Hepatocyte (in vitro differentiated cells): ENCODE results near the gene EHBP1. TPM values are rescaled to one million over a fixed set of nuclear protein-coding genes. Genes with fewer than 3 reads are reported as not detected.

Source experiments
- DNase-seq: peaks from one replicate; pipeline ENCODE4 v3.0.0-alpha.2; 2016; ENCODE audit warnings: low spot score
- H2AFZ ChIP-seq: fragments of 200-600 bp; sonication (generic); 2 replicates; pipeline ENCODE4 v1.6.0; 2016; ENCODE audit warnings: antibody characterized with exemption, mild to moderate bottlenecking
- H3K27ac ChIP-seq: fragments of 200-600 bp; sonication (generic); 2 replicates; pipeline ENCODE4 v1.5.1; 2016; ENCODE audit warnings: mild to moderate bottlenecking
- H3K27me3 ChIP-seq: fragments of 200-600 bp; sonication (generic); 2 replicates; pipeline ENCODE4 v1.6.1; 2016
- H3K36me3 ChIP-seq: fragments of 200-600 bp; sonication (generic); replicated peaks from 2 replicates; pipeline ENCODE4 v1.5.1; 2016; ENCODE audit warnings: low read depth; ENCODE audit not compliant: insufficient read depth
- H3K4me1 ChIP-seq: fragments of 200-600 bp; sonication (generic); 2 replicates; pipeline ENCODE4 v1.5.1; 2016; ENCODE audit warnings: mild to moderate bottlenecking, moderate library complexity; ENCODE audit not compliant: insufficient read depth
- H3K4me2 ChIP-seq: fragments of 200-600 bp; sonication (generic); 2 replicates; pipeline ENCODE4 v1.6.0; 2016
- H3K4me3 ChIP-seq: fragments of 200-600 bp; sonication (generic); 2 replicates; pipeline ENCODE4 v1.5.1; 2016; ENCODE audit warnings: mild to moderate bottlenecking
- H3K79me2 ChIP-seq: fragments of 200-600 bp; sonication (generic); 2 replicates; pipeline ENCODE4 v1.6.0; 2017; ENCODE audit warnings: mild to moderate bottlenecking
- H3K9me2 ChIP-seq: fragments of 200-600 bp; sonication (generic); replicated peaks from 2 replicates; pipeline ENCODE4 v1.6.0; 2017; ENCODE audit warnings: mild to moderate bottlenecking; ENCODE audit not compliant: insufficient read depth
- H3K9me3 ChIP-seq: fragments of 200-600 bp; sonication (generic); 2 replicates; pipeline ENCODE4 v1.5.1; 2016; ENCODE audit warnings: low read depth, mild to moderate bottlenecking
- H4K20me1 ChIP-seq: fragments of 200-600 bp; sonication (generic); 2 replicates; pipeline ENCODE4 v1.6.0; 2016; ENCODE audit warnings: mild to moderate bottlenecking; ENCODE audit not compliant: insufficient read depth, poor library complexity, severe bottlenecking
- EZH2 ChIP-seq: fragments of 200-600 bp; sonication (generic); IDR thresholded peaks from 2 replicates; pipeline ENCODE4 v1.6.1; 2016; ENCODE audit warnings: antibody characterized with exemption, mild to moderate bottlenecking, borderline replicate concordance
- EZH2phosphoT487 ChIP-seq: fragments of 200-600 bp; sonication (generic); IDR thresholded peaks from one replicate; pipeline ENCODE4 v1.6.1; 2018; ENCODE audit warnings: antibody characterized with exemption, mild to moderate bottlenecking, low read depth, moderate library complexity; ENCODE audit not compliant: unreplicated experiment, severe bottlenecking
- WGBS: methylation state at CpG from one replicate; pipeline ENCODE4 v1.1.6; 2016; ENCODE audit warnings: low lambda C conversion rate; ENCODE audit errors: missing lambda C conversion rate; 5-methylcytosine and 5-hydroxymethylcytosine counted together
- polyA plus RNA-seq: library from polyadenylated mRNA; unstranded; fragments of >200 nt; fragmentation: Nextera tagmentation; extraction: Ambion mirVana; gene quantifications from 2 replicates; pipeline ENCODE4 v1.2.1, GENCODE V29; 2016
- total RNA-seq: library from RNA; depleted of rRNA; stranded (reverse); fragments of >200 nt; gene quantifications from 2 replicates; pipeline ENCODE4 v1.2.3, GENCODE V29; 2014
- TF ChIP-seq, protein P1 (sequence below): fragments of 200-600 bp; sonication (generic); IDR thresholded peaks from 2 replicates; pipeline ENCODE4 v1.5.1; 2016; ENCODE audit warnings: antibody characterized with exemption, mild to moderate bottlenecking; ENCODE audit not compliant: poor library complexity

Gene EHBP1
- total and polyA plus RNA-seq, 2 experiments from 2014 or later = 11.4 to 34.6 TPM

DNA sequence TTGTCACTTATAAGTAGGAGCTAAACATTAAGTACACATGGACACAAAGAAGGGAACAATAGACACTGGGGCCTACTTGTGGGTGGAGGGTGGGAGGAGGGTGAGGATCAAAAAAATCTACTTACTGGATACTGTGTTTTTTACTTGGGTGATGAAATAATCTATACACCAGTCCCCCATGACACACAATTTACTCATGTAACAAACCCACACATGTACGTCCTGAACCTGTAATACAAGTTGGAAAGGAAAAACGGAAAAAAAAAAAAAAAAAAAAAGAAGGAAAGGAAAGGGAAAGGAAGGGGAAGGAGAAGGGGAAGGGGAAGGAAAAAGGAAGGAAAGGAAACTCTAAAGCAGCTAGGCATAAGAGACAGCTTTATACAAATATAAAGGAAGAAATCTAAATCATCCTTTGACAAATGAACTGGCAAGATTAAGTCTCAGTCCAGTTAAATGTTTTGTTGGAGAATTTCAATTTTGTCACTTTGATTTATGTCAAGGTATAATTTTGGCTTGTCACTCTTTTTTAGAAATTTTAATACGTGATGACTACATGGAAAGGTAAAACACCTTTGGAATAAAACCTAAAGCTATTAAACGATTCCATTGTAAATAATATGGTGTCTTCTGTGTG, 175.8 kb downstream of the EHBP1 start:
- H3K9me2 ChIP-seq = no peaks in the 10 kb centered on the region
- H4K20me1 ChIP-seq = no peaks in the 10 kb centered on the region
- TF ChIP-seq EZH2 (no peak), EZH2phosphoT487 (no peak)
- TF ChIP-seq, protein P1, sequence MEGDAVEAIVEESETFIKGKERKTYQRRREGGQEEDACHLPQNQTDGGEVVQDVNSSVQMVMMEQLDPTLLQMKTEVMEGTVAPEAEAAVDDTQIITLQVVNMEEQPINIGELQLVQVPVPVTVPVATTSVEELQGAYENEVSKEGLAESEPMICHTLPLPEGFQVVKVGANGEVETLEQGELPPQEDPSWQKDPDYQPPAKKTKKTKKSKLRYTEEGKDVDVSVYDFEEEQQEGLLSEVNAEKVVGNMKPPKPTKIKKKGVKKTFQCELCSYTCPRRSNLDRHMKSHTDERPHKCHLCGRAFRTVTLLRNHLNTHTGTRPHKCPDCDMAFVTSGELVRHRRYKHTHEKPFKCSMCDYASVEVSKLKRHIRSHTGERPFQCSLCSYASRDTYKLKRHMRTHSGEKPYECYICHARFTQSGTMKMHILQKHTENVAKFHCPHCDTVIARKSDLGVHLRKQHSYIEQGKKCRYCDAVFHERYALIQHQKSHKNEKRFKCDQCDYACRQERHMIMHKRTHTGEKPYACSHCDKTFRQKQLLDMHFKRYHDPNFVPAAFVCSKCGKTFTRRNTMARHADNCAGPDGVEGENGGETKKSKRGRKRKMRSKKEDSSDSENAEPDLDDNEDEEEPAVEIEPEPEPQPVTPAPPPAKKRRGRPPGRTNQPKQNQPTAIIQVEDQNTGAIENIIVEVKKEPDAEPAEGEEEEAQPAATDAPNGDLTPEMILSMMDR = no peak
- no peak overlapping the region for H3K27ac ChIP-seq
- no peaks in the 10 kb centered on the region for H3K4me1 ChIP-seq
- no peak for DNase-seq
- 96% methylated on average over 4 of the region's 4 CpGs for WGBS
- no peaks in the 10 kb centered on the region for H3K79me2 ChIP-seq
- H3K4me3 ChIP-seq = no peak overlapping the region
- no peak overlapping the region for H3K4me2 ChIP-seq
- no peaks in the 10 kb centered on the region for H3K27me3 ChIP-seq
- H3K36me3 ChIP-seq = peaks cover 6% of the 10 kb centered on the region
- no peak overlapping the region for H2AFZ ChIP-seq
- peaks cover 15% of the 10 kb centered on the region for H3K9me3 ChIP-seq

DNA sequence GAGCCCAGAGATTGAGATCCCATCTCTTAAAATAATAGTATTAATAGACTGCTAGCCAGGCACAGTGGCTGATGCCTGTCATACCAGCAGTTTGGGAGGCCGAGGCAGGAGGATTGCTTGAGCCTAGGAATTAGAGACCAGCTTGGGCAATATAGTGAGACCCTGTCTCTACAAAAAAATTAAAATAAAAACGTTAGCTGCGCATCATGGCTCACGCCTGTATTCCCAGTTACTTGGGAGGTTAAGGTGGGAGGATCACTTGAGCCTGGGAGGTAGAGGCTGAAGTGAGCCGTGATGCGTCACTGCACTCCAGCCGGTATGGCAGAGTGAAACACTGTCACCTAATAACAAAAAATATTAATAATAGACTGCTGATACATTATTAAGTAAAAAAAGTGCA, 178.1 kb downstream of the EHBP1 start:
- WGBS = 95% methylated on average over 7 of the region's 7 CpGs
- Histone ChIP-seq H3K27ac (no peak overlapping the region), H3K9me3 (peaks cover 2% of the 10 kb centered on the region), H3K4me3 (no peak overlapping the region), H4K20me1 (no peaks in the 10 kb centered on the region), H3K4me2 (no peak overlapping the region), H3K4me1 (no peaks in the 10 kb centered on the region), H2AFZ (no peak overlapping the region), H3K9me2 (no peaks in the 10 kb centered on the region), H3K79me2 (no peaks in the 10 kb centered on the region), H3K36me3 (no peaks in the 10 kb centered on the region), H3K27me3 (no peaks in the 10 kb centered on the region)
- TF ChIP-seq EZH2phosphoT487 (no peak), EZH2 (no peak)
- TF ChIP-seq, protein P1 = no peak
- no peak for DNase-seq

- H4K20me1 ChIP-seq = no peaks in the 10 kb centered on the region
- H3K4me1 ChIP-seq = no peaks in the 10 kb centered on the region
- H3K4me3 ChIP-seq = no peak overlapping the region
- no peaks in the 10 kb centered on the region for H3K27me3 ChIP-seq
- no peaks in the 10 kb centered on the region for H3K36me3 ChIP-seq
- H3K9me2 ChIP-seq = no peaks in the 10 kb centered on the region
- H3K79me2 ChIP-seq = no peaks in the 10 kb centered on the region
- DNase-seq = no peak
- no peak overlapping the region for H3K27ac ChIP-seq
- no peak overlapping the region for H2AFZ ChIP-seq
- 88% methylated on average over 2 of the region's 2 CpGs for WGBS
- no peak for TF ChIP-seq EZH2phosphoT487
- TF ChIP-seq, protein P1 = no peak
- no peak for TF ChIP-seq EZH2
- H3K4me2 ChIP-seq = no peak overlapping the region
- H3K9me3 ChIP-seq = peaks cover 2% of the 10 kb centered on the region
Observed at GRCh38 chr2:62884086-62884485, 178.6 kb downstream of the EHBP1 start.
